GM18511 (cell line): Measurements from ENCODE around the gene SDSL.

Source experiments
- ATAC-seq: cut with Tn5 transposase; IDR thresholded peaks from one replicate; pipeline ENCODE4 v1.9.1; 2021; ENCODE audit warnings: mild to moderate bottlenecking, moderate library complexity; ENCODE audit not compliant: unreplicated experiment

The SDSL gene

DNA sequence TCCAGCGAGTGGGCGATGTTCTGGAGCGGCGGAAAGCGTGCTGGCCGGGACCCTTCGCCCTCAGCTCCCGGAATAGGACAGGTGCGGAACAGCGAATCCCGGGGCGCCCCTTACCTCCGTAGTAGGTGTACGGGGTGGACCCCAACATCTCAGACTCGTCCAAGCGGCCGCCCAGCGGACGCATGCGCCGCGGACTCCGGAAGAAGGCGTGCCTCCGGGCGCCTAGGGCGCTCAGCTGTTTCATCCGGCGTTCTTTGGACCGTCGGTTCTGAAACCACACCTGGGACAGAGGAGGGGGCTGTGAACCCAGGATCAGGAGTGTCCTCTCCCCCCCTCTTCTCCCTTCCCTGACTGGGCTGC, 44.9 kb downstream of the SDSL start:
- ATAC-seq: no peak

DNA sequence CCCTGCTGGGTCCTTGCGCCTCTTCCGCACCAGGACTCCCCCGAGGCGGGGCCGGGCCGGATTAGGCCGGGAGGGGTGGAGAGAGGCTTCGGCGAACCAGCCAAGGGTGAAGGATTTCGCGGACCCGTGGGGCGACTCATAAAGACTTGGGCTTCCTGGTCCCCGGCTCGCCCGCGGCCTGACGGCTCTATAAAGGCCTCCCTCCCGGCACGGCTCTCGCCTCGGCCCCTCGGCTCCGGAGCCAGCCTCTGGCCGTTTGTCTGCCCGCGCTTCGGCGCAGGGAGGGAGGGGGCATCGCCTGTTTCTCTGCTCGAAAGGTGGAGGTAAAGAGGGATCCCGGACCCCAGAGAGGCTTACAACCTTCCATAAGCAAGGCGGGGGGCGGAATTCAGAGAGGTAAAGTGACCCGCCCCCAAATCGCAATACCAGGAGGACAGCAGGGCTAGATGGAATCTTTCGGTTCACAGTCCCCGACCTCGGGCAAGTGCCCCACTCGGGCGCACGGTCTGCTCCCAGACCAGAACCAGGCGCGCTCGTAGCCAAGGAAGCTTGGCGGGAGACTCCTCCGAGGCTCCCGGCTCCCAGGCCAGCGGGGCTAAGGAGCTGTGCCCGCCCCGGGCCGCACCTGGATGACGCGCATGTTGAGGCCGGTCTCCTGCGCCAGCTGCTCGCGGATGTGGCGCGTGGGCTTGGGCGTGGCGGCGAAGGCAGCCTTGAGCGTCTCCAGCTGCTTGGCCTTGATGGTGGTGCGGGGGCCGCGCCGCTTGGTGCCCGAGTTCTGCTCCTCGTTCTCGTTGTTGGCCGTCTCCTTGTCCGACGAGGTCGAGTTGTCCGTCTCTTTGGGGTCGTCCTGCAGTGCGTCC, 45.6 kb downstream of the SDSL start:
- ATAC-seq: no peak

DNA sequence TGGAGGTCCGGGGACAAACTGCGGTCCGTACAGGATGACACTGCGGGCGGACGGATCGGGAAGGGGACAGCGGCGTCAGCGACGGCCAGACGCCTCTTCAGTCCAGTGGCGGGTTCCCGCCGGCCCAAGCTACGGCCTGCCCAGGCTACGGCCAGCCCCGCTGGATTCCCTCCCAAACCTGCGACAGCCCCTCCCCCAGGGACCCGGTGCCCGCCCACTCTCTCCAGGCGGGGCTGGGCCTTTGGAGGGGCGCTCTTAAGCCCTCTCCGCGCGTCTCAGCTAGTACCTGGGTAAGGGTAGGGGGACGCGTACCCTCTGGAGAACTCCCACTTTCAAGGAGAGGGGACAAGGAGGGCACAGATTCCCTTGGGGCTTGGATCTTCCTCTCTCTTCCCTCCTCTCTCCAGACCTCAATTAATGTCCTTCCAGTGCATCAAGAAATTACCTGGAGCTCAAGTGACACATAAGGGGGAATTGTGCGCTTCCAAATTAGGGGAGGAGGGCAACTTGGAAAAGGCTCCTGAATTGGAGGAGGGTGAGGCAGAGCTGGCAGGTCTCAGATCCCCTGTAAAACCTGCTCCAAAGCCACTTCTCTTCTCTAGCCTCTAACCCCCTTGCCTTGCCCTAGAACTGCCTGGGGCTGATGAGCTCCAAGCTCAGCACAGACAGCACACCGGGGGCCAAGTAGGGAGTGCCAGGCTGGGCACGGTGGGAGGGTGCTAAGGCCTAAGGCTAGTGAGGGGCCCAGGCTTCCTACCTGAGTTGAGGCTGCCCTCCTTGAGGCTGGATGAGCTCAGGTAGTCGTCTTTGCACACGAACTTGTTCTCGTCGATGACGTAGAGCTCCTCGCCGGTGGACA, 46.4 kb downstream of the SDSL start:
- no peak for ATAC-seq

DNA sequence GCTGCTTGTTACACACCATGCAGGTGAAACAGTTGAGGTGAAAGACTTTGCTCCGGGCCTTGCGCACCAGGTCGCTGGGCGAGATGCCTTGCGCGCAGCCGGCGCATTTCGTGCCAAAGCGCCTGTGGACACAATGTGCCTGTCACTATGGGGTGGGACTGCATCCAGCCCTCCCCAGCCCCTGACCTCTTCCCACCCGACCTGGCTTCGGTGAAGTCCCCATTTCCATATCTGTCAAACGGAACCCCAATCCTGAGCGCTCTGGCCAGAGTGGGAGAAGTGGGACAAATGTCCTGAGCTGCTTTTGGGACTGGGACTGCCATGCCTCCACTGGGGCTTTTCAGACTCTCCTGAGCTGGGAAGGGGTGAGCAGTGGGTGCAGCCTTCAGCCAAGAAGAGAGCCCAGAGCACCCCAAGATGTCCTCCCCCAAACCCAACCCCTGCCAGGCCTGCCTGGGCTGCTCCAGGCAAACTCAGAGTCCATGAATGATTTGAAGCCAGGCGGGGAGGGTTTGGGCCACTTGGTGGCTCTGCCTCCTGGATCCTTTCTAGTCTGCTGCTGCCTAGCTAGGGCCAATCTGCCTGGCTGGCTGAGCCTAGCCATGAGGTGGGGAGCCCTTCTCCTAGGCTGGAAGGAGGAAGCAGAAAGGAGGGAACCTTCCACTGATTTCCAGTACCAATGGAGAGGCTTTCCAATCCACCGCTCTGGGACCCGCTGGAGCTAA, 47.2 kb downstream of the SDSL start:
- ATAC-seq: no peak

- ATAC-seq: no peak
These were observed 48.0 kb downstream of the SDSL start for GRCh38 chr12:113469949-113470743.

DNA sequence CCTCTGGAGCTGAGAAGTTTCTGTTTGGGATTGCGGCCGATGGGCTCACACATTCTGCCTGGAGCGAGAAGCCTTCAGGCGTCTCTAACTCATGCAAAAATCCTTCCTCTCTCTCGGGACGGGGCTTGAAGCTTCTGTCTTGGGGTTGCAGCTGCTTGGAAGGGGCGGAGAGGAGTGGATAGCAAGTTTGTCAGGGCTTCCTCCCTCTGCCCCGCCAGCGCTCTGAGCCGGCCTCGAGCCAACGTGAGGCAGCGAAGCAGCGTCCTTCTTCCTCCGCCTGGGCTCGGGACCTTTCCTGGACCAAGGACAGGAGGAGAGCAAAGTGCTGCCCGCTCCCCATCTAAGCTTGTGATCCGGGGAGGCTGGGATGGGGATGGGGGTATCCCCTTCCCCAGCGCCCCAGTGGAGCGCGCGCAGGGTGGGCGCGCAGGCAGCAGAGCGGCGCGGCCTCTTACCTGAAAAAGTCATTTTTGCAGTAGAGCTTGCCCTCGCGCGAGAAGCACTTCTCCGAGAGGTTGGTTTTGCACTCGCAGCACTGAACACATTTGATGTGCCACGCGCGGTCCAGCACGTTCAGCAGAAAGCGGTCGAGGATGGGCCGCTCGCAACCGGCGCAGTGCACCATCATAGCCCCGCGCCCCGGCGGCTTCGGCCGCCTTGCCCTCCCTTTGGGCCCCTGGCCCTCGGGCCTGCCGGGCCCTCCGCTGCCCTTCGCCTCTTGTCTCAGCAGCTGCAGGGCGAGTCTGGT, 48.9 kb downstream of the SDSL start:
- ATAC-seq: no peak

GRCh38 chr12:113471619-113472171, 49.5 kb downstream of the SDSL start, which contains the start of gene LHX5:
Gene LHX5 (minus strand): TSS chr12:113471871. CDS start chr12:113471498, 373 bp downstream.
- no peak for ATAC-seq

DNA sequence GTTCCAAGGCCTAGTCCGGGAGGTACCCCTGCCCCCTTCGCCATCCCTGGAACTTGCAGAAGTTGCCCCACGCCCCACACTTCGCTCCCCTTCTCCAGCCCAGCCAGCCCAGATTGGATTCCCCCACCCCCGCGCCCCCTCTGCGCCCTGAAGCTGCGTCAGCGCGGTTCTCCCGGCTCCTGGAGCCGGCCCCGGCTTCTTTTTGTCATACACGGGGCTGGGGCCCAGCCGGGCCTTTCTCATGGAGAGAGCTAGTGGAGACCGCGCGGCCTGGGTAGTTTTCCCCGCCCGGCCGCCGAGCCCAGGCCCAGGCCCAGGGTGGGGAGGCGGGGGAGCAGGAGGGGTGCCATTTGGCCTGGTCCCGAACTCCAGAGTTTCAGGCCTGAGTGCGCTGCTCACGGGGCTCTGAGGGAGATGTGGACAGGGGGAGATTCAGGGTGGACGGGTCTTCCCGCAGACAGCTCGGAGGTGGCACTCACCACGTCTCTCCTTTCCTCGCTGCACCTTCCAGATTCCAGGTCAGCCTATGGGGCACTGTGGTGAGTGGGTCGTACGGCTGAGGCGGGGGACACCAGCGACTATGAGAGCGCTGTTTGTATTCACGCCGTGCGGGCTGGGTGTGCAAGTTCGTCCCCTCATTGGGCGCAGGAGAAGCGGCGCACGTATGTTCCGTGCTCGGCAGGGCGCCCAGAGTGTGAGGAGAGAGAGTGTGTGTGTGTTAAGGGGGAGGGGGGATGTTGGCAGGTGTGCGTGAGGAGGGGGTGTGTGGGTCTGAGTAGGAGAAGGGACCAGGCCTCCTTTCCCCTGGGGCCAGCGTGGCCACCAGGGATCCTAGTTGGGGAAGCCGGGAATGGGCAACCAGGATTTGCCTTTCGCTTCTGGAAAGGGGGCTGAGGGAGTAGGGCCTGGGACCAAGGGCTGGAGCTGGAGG, 50.3 kb downstream of the SDSL start:
- no peak for ATAC-seq

DNA sequence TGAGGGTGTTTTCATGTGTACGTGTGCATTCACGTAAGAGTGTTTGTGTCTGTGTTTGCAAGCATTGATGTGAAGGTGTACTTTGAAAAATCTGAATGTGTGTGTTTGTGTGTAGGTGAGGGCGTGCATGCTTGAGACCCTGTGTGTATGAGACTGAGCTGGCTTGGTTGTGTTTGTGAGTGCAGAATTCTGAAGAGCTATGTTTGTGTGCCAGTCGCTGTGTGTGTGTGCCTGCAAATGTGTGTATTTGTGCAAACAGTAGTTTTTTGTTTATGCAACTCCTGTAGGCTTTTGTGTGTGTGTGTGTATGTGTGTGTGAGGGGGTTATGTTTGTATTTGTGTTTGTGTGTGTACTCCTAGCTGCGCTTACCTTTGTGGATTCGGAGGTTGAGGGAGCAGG, 51.2 kb downstream of the SDSL start:
- ATAC-seq: no peak

GRCh38 chr12:113473942-113474341, 51.8 kb downstream of the SDSL start:
- ATAC-seq: no peak

DNA sequence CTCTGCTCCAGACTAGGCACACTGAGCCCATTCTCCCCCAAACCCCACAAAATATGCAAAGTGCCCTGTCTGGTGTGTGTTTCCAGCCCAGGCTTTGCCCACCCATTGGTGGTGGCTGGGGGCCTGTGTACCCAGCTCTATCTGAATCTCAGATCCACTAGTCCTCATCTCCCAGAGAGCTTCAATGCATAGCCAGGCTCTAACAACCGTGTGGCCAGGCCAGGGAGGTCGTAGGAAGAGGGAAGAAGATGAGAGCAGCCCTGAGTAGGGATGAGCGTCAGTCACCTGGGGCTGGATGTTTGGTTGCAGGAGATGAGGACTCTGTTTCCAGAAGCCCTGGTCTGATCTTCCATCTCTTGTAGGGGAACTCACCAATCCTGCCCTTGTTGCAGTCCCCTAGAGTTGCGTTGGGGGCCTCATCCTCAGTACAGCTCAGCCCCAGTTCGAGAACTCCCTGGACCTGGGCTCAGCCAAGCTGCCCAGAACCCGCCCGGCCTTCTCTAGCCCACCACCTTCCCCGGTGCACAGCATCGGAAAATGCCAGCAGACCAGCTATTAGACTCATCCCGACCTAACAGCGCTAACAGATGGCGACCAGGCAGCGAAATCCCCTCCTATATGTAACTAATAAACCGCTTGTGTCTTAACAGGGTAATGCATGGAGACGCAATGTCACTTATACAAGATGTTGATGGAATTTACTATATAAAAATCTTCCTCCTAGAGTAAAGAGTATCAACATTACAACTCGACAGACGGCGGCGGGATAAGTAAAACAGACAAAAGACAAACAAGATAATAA, 52.7 kb downstream of the SDSL start:
- no peak for ATAC-seq

DNA sequence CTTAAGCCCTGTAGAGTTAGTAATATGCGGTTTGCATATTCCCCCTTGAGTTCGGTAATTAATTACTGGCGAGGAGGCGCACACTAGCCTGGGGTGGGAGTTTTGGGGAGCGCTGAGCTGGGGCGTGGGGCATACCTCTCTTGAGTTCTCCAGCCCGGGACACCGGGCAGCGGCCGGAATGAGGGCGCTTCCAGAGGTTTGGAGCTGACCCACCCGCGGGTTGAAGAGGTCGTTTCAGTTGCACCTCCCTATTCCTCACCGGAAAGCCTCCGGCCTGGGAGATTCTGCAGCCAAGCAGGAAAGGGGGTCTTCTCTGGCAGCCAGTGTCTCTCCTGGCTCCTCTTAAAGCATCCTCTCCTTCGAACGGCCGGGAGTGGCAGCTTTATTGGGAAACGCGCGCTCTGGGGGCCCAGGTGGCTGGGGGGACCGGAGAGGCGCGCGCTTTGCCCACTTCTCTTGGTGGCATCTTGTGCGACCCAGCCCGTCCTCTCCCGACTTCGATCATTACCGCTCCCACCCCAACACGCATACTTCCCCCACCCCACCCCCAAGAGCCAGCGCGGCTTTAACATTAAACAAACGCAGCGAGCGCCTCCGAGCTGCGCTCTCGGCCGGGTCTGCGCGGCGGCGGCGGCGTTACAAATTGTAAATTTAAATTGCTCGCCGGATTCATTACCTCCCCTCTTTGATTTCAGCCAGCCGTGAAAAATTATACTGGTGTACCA, 53.4 kb downstream of the SDSL start:
- no peak for ATAC-seq

DNA sequence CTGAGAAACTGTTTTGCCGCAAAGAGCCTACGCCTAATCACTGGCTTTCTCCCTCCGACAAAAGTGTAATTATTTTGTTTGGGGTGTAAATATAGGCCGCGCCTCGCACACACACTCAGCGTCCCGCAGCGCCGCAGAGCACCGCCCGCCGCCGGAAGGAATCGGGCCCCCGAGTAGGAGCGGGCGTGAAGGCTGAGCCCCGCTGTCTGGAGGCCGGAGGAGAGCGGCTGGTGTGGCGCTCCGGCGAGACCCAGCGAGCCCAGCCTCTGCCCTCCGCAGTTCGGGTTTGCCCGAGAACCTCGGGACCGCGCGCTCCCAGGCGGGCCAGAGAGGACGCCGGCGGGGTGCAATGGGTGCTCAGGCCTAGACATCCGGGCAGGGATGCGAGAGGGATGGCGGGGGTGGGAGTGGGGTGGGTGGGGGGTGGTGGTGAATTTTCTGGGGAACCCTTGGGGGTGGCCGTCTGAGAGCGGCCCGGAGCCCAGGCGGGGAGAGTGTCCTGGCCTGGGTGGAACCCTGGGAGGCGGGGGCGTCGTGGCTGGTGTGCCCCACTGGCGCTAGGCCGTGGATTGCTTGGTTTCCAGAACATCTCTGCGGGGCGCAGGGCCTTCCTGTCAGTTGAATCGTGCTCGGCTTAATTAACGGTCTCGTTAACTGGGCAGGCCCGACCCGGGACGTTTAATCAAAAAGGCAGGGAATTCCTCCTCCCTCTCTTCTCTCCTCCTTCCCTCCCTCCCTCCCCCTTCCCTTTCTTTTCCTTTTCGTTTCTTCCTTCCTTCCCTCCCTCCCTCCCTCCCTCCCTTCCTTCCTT, 54.2 kb downstream of the SDSL start:
- no peak for ATAC-seq

- ATAC-seq: no peak
These were observed 55.1 kb downstream of the SDSL start for GRCh38 chr12:113477171-113477841.

GRCh38 chr12:113477842-113478215, 55.6 kb downstream of the SDSL start:
- no peak for ATAC-seq
